Spleen (tissue), 7 donors: ENCODE data around the gene BNC2.

ENCODE experiments used
- POLR2A ChIP-seq, 3 donors: fragments of 450-650 bp; IDR thresholded peaks; one replicate each; pipeline ENCODE4 v1.5.1; 2017; ENCODE audit warnings: antibody characterized with exemption in 3 of 3, mild to moderate bottlenecking in 1 of 3
- POLR2AphosphoS5 ChIP-seq, 3 donors: sonication (generic); formaldehyde crosslinking; IDR thresholded peaks; one replicate each; pipeline ENCODE4 v1.5.1; 2017; ENCODE audit warnings: antibody characterized with exemption in 3 of 3
- TF ChIP-seq, protein P1 (sequence below), 11 experiments: fragments of 200-600 bp in 7 of 11; fragments of 450-650 bp in 4 of 11; sonication (generic) in 4 of 11; IDR thresholded peaks in 8 of 11; conservative IDR thresholded peaks in 3 of 11; 1 replicate in 7 of 11; 2 replicates in 4 of 11; pipeline versions ENCODE4 v1.4.0 to v1.8.0; 2016 to 2021; ENCODE audit warnings: antibody characterized with exemption in 11 of 11, inconsistent platforms in 4 of 11, mild to moderate bottlenecking in 1 of 11
- donor health status: DM: no; HTN: no; CAD: no; lungs with moderate emphysema.
- donor health status: DM: no; HTN: no; CAD: no.
- donor health status: DM: no; HTN: no; CAD: no.

DNA sequence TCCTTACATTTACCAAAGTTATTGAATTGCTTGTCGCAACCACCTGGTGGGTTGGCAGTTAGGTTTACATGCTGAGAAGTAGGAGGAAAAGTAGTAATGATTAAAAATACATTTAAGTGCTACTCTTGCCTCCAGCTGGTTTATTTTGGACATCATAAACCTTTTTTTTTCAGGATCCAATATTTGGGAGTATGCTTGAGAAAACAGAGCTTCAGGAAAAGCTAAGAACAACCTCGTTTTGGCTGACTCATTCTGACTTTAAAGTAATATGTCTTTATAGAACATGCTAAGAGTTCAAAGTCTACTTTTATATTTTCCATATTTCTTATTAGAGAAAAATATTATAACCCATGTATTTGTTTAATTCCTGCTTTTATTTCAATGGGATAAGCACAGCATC is 41.7 kb upstream of the BNC2 start:
- TF ChIP-seq, protein P1, sequence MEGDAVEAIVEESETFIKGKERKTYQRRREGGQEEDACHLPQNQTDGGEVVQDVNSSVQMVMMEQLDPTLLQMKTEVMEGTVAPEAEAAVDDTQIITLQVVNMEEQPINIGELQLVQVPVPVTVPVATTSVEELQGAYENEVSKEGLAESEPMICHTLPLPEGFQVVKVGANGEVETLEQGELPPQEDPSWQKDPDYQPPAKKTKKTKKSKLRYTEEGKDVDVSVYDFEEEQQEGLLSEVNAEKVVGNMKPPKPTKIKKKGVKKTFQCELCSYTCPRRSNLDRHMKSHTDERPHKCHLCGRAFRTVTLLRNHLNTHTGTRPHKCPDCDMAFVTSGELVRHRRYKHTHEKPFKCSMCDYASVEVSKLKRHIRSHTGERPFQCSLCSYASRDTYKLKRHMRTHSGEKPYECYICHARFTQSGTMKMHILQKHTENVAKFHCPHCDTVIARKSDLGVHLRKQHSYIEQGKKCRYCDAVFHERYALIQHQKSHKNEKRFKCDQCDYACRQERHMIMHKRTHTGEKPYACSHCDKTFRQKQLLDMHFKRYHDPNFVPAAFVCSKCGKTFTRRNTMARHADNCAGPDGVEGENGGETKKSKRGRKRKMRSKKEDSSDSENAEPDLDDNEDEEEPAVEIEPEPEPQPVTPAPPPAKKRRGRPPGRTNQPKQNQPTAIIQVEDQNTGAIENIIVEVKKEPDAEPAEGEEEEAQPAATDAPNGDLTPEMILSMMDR (IDR thresholded peaks at IDR 0.05 in 8 of 11, conservative IDR thresholded peaks at IDR 0.05 in 3 of 11) = no peak
- TF ChIP-seq POLR2A (IDR thresholded peaks at IDR 0.05) (no peak), POLR2AphosphoS5 (IDR thresholded peaks at IDR 0.05) (no peak)
